Calu3 (cell line): ENCODE results near the gene ETV2. TPM values are rescaled to one million over a fixed set of nuclear protein-coding genes. Genes with fewer than 3 reads are reported as not detected.

ENCODE experiments used
- BruUV-seq: library from RNA; stranded (reverse); fragments of 400-500 nt; replicated peaks from 2 replicates; lab custom pipeline; 2021; lab: Mats Ljungman, UMichigan
- CTCF ChIA-PET: fragments of 300-600 bp; sonication (Branson Sonifier 250); formaldehyde crosslinking; loops from one replicate; lab custom pipeline; 2022; ENCODE audit warnings: antibody characterized with exemption; lab: Charles Lee
- DNase-seq: peaks from one replicate; pipeline ENCODE4 v3.0.0; 2022
- H3K27ac Mint-ChIP-seq: one replicate; pipeline ENCODE4 v1.8.0; 2022; ENCODE audit warnings: mixed read lengths; ENCODE audit not compliant: unreplicated experiment
- H3K27me3 Mint-ChIP-seq: one replicate; pipeline ENCODE4 v1.8.0; 2022; ENCODE audit warnings: mixed read lengths; ENCODE audit not compliant: unreplicated experiment
- H3K36me3 Mint-ChIP-seq: one replicate; pipeline ENCODE4 v1.8.0; 2022; ENCODE audit warnings: mild to moderate bottlenecking, moderate library complexity, mixed read lengths; ENCODE audit not compliant: insufficient read depth, unreplicated experiment
- H3K4me1 Mint-ChIP-seq: one replicate; pipeline ENCODE4 v1.8.0; 2022; ENCODE audit warnings: mild to moderate bottlenecking, low read depth, mixed read lengths; ENCODE audit not compliant: unreplicated experiment
- H3K4me3 Mint-ChIP-seq: one replicate; pipeline ENCODE4 v1.8.0; 2022; ENCODE audit warnings: mild to moderate bottlenecking, low read depth, moderate library complexity, mixed read lengths; ENCODE audit not compliant: unreplicated experiment
- H3K9me3 Mint-ChIP-seq: one replicate; pipeline ENCODE4 v1.8.0; 2022; ENCODE audit warnings: low read depth, mixed read lengths; ENCODE audit not compliant: unreplicated experiment
- intact Hi-C: fragments of 100-400 bp; cut with micrococcal nuclease; formaldehyde crosslinking; loops from one replicate; pipeline ENCODE4 v1.10.0; 2022; ENCODE audit not compliant: unreplicated experiment
- total RNA-seq: library from RNA; stranded (reverse); gene quantifications from 2 replicates; pipeline ENCODE4 v1.2.3, GENCODE V29; 2022
- TF ChIP-seq, protein P1 (sequence below): fragments of 200-600 bp; IDR thresholded peaks from one replicate; pipeline ENCODE4 v1.8.0; 2022; ENCODE audit warnings: antibody characterized with exemption; ENCODE audit not compliant: unreplicated experiment

Gene ETV2
- total RNA-seq, 1 experiment from 2014 or later, result 1.3 TPM

DNA sequence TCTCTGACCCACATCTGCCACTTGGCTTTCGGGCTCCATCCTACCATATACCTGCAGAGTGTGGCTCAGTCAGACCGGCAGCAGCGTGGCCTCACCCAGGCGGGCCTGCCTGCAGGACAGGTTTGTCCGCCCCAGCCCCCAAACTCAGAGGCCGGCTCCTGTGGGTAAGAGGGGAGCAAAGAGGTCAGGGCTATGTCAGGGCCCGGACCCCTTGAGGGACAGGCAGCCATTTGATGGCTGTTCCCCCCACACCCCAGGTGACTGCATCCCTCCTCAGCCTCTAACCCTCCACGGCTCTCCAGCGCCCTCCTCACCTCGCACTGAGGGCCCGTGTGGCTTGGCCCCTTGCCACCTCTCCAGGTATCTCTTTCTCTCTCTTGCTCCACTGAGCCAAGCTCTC lies 50.5 kb downstream of the ETV2 start:
- peaks cover 8% of the 10 kb centered on the region for H3K4me1 Mint-ChIP-seq
- BruUV-seq, result no TSS peak
- H3K27me3 Mint-ChIP-seq, result no peaks in the 10 kb centered on the region
- H3K9me3 Mint-ChIP-seq, result no peaks in the 10 kb centered on the region
- no peak overlapping the region for H3K27ac Mint-ChIP-seq
- H3K36me3 Mint-ChIP-seq, result no peaks in the 10 kb centered on the region
- intact Hi-C loops, result loop anchor here (2.0 to 5.0 kb wide), 2 partner anchors 125 to 137 kb away; no protein-coding TSS in a partner anchor
- DNase-seq, result peak; percentile 70
- CTCF ChIA-PET, result interaction anchor here (0.7 to 1.0 kb wide), 5 partner anchors 10 to 518 kb away, joined by 3 to 5 read pairs (median 4); partner anchors contain the start of gene KMT2B
- peak overlapping the region; percentile 9 for H3K4me3 Mint-ChIP-seq
- TF ChIP-seq, protein P1, sequence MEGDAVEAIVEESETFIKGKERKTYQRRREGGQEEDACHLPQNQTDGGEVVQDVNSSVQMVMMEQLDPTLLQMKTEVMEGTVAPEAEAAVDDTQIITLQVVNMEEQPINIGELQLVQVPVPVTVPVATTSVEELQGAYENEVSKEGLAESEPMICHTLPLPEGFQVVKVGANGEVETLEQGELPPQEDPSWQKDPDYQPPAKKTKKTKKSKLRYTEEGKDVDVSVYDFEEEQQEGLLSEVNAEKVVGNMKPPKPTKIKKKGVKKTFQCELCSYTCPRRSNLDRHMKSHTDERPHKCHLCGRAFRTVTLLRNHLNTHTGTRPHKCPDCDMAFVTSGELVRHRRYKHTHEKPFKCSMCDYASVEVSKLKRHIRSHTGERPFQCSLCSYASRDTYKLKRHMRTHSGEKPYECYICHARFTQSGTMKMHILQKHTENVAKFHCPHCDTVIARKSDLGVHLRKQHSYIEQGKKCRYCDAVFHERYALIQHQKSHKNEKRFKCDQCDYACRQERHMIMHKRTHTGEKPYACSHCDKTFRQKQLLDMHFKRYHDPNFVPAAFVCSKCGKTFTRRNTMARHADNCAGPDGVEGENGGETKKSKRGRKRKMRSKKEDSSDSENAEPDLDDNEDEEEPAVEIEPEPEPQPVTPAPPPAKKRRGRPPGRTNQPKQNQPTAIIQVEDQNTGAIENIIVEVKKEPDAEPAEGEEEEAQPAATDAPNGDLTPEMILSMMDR, result no peak

DNA sequence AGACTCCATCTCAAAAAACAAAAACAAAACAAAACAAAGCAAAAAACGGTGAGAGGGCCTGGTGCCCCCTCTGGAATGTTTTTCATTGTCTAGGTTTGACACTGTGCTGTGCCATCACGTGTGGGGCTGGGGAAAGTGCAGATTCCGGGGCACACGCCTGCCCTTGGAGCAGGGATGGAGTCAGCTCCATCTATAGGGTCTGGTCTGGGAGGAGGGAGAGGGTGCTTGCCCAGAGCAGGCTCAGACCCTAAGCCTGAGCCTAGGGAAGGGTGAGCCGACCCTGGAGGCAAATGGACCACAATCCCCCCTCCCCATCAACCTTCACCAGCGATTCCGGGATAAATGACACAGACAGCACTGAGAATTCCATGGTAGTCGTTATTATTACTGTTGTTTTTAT lies 51.9 kb downstream of the ETV2 start:
- no peaks in the 10 kb centered on the region for H3K27me3 Mint-ChIP-seq
- TF ChIP-seq, protein P1, result no peak
- no peak overlapping the region for H3K4me3 Mint-ChIP-seq
- H3K27ac Mint-ChIP-seq, result no peak overlapping the region
- no peak for DNase-seq
- CTCF ChIA-PET, result interaction anchor here (0.9 to 1.2 kb wide), 2 partner anchors 18 to 137 kb away, joined by 3 to 6 read pairs; no protein-coding TSS in a partner anchor
- H3K4me1 Mint-ChIP-seq, result peaks cover 8% of the 10 kb centered on the region
- no TSS peak for BruUV-seq
- no peaks in the 10 kb centered on the region for H3K36me3 Mint-ChIP-seq
- intact Hi-C loops, result loop anchor here (1.0 to 5.0 kb wide), 3 partner anchors 124 to 238 kb away; no protein-coding TSS in a partner anchor
- no peaks in the 10 kb centered on the region for H3K9me3 Mint-ChIP-seq

DNA sequence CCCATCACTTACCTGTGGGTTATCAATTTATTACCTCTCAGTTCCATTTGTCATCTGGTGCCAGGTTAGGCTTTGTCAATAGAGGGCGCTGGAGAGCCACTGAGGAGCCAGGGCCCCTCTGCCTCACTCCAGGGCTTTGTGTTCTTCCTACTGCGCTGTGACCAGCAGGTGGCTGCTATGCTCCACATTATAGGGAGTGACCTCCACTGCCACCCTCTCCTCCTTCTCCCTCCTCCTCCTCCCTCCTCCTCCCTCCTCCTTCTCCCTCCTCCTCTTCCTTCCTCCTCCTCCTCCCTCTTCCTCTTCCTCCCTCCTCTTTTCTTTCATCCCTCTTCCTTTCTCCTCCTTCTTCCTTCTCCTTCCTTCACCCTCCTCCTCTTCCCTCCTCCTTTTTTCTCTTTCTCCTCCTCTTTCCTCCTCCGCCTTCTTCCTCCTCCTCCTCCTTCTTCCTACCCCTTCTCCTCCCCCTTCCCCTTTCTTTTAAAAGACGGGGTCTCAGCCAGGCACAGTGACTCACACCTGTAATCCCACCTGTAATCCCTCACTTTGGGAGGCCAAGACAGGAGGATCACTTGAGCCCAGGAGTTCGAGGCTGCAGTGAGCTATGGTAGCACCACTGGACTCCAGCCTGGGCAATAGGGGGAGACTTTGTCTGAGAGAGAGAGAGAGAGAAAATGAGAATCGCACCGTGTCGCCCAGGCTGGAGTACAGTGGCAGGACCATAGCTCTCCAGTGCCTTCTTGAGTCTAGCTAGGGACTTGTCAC lies 52.5 kb downstream of the ETV2 start:
- peak; percentile 94 for DNase-seq
- H3K36me3 Mint-ChIP-seq, result no peaks in the 10 kb centered on the region
- H3K4me3 Mint-ChIP-seq, result no peak overlapping the region
- H3K27ac Mint-ChIP-seq, result no peak overlapping the region
- H3K27me3 Mint-ChIP-seq, result no peaks in the 10 kb centered on the region
- no peaks in the 10 kb centered on the region for H3K9me3 Mint-ChIP-seq
- no TSS peak for BruUV-seq
- intact Hi-C loops, result loop anchor here (1.0 to 5.0 kb wide), 4 partner anchors 23 to 237 kb away; no protein-coding TSS in a partner anchor
- CTCF ChIA-PET, result interaction anchor here (0.6 to 1.2 kb wide), 5 partner anchors 8 to 129 kb away, joined by 3 to 7 read pairs (median 4); no protein-coding TSS in a partner anchor
- TF ChIP-seq, protein P1, result peak; percentile 99
- peaks cover 8% of the 10 kb centered on the region for H3K4me1 Mint-ChIP-seq

Other genes with a start within 250 kb of the ETV2 start
- gene FFAR2, start 193.5 kb upstream of the ETV2 start, total RNA-seq, result not detected in 2 replicates
- gene KRTDAP, start 151.3 kb upstream of the ETV2 start, total RNA-seq, result not detected in 2 replicates
- 218 and 224 TPM in 2 replicates for gene DMKN, start 128.1 kb upstream of the ETV2 start, total RNA-seq
- not detected in 2 replicates for gene SBSN, start 113.4 kb upstream of the ETV2 start, total RNA-seq
- not detected in 2 replicates for gene GAPDHS, start 108.3 kb upstream of the ETV2 start, total RNA-seq
- gene TMEM147, start 96.1 kb upstream of the ETV2 start, total RNA-seq, result 114 and 118 TPM in 2 replicates
- not detected in 2 replicates for gene ATP4A, start 78.1 kb upstream of the ETV2 start, total RNA-seq
- gene PMIS2, start 55.6 kb upstream of the ETV2 start, total RNA-seq, result not detected in 2 replicates
- gene HAUS5, start 29.0 kb upstream of the ETV2 start, total RNA-seq, result 35.3 and 38.0 TPM in 2 replicates
- gene RBM42, start 12.7 kb upstream of the ETV2 start, total RNA-seq, result 148 and 162 TPM in 2 replicates
- gene COX6B1, start 6.6 kb downstream of the ETV2 start, total RNA-seq, result 488 and 497 TPM in 2 replicates
- gene UPK1A, start 24.8 kb downstream of the ETV2 start, total RNA-seq, result not detected in 2 replicates
- not detected in 2 replicates for gene ZBTB32, start 62.8 kb downstream of the ETV2 start, total RNA-seq
- gene KMT2B, start 76.3 kb downstream of the ETV2 start, total RNA-seq, result 65.2 and 65.3 TPM in 2 replicates
- gene IGFLR1, start 100.7 kb downstream of the ETV2 start, total RNA-seq, result 9.2 and 9.9 TPM in 2 replicates
- 15.1 and 16.2 TPM in 2 replicates for gene U2AF1L4, start 103.7 kb downstream of the ETV2 start, total RNA-seq
- gene PSENEN, start 103.9 kb downstream of the ETV2 start, total RNA-seq, result 114 and 126 TPM in 2 replicates
- gene LIN37, start 106.8 kb downstream of the ETV2 start, total RNA-seq, result 12.4 and 15.9 TPM in 2 replicates
- gene HSPB6, start 115.3 kb downstream of the ETV2 start, total RNA-seq, result 0.71 and 0.93 TPM in 2 replicates
- 70.3 and 70.7 TPM in 2 replicates for gene PROSER3, start 116.4 kb downstream of the ETV2 start, total RNA-seq
- 16.8 and 27.0 TPM in 2 replicates for gene ARHGAP33, start 133.8 kb downstream of the ETV2 start, total RNA-seq
- gene PRODH2, start 171.1 kb downstream of the ETV2 start, total RNA-seq, result not detected in 2 replicates
- gene NPHS1, start 210.8 kb downstream of the ETV2 start, total RNA-seq, result not detected in 2 replicates
- 0.17 and 0.26 TPM in 2 replicates for gene KIRREL2, start 215.2 kb downstream of the ETV2 start, total RNA-seq
- gene APLP1, start 226.8 kb downstream of the ETV2 start, total RNA-seq, result 11.5 and 15.8 TPM in 2 replicates